HG03342 (cell line): ENCODE results near the gene TENT4A.

Experiments
- ATAC-seq: cut with Tn5 transposase; IDR thresholded peaks from one replicate; pipeline ENCODE4 v1.9.1; 2021; ENCODE audit warnings: mild to moderate bottlenecking, moderate library complexity; ENCODE audit not compliant: unreplicated experiment

TENT4A gene

DNA sequence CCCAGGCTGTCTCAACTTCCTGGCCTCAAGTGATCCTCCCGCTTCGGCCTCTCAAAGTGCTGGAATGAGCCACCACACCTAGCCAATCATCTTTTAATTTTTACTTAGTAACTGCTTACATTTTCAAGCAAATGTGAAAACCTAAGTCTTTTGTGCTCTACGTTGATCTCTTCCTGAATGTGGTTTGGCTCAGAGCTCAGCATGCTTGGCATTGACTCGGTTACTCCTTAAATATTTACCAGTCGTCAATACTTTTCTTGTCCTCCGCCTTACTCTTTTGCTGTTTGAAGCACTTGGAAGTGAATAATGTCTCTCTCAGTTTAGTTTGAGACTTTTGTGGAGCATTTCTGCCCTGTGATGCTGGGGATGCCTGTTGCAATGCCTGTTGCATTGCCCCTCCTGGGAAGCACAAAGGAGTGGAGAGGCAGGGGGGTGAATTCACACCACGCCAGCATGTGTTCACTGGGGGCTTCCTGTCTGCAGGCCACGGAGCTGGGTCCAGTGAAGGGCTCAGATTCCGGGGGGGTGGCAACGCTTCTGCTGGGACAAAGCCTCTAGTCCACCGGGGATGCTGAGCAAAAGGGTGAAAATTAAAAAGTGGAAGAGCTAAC lies 13.1 kb upstream of the TENT4A start:
- no peak for ATAC-seq

DNA sequence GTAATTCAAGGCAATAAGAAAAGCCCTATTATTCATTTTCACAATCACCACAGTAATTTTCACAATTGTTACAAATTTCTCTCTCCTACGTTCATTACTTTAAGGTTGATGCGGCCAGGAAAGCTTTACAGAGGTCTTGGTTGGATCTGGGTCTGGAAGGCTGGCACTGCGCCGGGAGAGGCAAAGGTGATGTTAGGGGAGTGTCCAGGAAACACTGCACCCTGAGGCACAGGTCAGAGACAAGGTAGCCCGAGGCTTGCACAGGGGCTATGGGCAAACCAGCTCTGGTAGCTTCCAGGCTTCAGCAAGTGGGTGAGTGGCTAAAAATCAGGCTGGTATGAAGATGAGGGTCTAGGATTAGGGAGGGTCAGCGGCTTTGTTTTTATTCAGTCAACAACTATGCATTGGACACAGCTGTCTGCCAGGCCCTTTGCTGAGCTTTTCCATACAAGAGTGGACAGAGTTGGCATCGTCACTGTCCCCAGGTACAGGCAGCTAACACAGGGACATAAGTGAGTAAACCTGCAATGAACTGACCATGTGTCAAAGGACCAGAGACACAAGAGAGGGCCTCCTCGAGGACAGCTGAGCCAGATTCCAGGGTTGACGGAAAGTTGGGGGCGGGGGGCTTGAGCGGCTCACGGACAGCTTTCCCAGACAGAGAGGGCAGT lies 12.4 kb upstream of the TENT4A start:
- ATAC-seq: no peak

- no peak for ATAC-seq
Observed at GRCh38 chr5:6701491-6701890, 11.7 kb upstream of the TENT4A start.

DNA sequence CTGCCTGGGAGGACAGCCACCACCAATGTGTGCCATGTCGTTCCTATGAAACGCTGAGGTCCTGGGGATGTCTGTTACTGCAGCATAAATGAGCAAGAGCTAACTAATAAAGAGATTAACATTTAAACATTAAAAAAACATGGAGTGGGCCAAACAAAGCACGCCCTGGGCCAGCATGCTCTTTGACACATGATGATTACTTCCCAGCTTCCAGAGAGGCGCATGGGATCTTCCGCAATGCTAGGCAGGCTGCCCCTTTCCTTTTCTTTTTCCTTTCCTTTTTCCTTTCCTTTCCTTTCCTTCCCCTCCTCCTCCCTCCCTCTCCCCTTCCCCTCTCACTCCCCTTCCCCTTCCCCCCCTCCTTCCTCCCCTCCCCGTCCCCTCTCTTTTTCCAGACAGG lies 10.6 kb upstream of the TENT4A start:
- ATAC-seq: no peak

DNA sequence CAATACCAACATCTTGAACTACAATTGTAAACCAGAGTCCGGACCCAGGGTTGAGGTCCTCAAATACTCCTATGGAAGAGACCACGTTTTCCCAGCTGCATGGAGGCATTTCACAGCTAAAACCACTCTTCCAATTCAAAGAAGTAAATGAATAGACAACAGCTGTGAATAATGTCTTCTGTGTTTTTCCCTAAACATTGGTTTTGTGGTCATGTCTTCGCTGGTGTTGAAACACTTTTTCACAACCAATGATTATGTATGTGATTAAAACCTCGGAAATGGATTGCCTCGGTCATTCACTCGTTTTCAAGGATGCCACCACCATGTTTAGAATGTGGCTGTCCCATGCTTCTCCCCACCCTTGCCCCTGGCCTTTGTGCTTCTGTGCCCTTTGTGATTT lies 9.4 kb upstream of the TENT4A start:
- ATAC-seq: no peak

DNA sequence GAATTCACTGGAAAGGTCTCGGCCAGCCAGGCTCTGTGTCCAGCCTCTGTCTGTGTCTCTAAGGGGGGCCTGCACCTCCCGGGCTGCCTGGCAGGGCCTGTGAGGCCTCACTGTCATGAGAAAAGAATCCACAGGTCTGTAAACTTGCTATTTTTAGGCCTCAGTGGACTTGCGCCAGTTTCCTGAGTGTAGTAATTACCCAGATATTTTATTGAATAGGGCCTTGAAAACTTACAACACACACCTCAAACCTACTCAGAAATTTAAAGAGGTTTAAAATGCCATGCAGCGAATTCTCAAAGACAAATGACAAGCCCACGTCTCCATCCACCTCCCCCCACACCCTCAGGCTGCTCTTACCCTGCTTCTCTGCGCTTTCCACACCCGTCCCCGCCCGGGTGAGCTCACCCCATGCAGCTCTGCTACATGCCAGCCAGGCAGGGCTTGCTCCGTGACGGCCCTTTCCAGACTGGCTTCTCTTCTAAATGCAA lies 8.8 kb upstream of the TENT4A start:
- no peak for ATAC-seq

GRCh38 chr5:6705088-6705487 lies 8.1 kb upstream of the TENT4A start:
- ATAC-seq: peak; percentile 70

DNA sequence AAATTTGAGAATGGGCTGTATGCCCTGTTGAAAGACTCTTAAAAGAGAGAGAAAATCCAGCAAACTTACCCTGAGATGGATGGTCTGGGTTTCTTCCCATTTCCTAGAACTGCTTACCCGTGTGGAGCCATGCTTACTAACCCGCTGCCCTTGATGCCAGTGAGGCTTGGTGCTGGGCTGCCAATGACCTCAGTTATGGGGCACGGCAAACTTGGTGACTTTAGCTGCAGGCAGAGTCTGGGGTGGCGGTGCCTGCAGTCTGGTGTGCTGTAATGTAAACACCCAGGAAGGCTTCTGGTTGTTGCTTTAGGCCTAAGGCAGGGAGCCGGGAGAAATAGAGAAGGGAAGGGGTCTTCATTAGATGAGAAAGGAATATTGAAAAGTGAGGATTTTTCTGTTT lies 7.3 kb upstream of the TENT4A start:
- ATAC-seq: no peak

GRCh38 chr5:6707852-6708251 lies 5.4 kb upstream of the TENT4A start:
- no peak for ATAC-seq

DNA sequence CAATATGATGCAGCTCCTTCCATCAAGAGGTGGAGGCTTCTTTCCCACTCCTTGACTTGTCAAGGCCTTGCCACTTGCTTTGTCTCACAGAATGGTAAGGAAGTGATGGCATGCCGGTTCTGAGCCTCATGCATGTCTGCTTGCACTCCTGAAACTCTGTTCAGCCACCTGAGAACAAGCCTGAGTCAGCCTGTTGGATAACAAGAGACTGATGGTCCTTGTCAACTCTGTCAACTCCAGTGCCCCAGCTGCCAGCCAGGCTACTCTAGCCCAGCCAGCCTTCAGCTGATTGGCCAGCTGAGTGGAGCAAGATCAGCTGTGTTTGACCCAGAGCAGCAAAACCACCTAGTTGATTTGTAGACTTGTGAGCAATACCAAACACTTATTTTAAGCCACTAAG lies 4.4 kb upstream of the TENT4A start:
- ATAC-seq: no peak

DNA sequence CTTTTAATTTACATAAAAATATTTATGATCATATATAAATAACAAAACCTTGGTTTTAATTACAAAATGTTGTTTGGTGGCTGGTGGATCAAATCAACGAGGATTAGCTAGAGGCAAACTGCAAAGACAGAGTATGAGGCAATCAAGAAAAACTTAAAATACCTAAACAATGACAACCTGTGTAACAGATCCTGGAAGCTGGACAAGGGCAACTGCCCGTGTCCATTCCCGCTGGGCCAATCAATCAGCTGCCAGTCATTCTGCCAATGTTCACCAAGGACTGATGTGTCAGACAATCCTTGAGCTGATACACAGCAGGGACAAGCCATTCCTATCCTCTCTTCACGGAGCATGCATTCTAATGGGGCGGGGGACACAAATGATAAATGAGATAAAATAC lies 3.2 kb upstream of the TENT4A start:
- ATAC-seq: no peak

DNA sequence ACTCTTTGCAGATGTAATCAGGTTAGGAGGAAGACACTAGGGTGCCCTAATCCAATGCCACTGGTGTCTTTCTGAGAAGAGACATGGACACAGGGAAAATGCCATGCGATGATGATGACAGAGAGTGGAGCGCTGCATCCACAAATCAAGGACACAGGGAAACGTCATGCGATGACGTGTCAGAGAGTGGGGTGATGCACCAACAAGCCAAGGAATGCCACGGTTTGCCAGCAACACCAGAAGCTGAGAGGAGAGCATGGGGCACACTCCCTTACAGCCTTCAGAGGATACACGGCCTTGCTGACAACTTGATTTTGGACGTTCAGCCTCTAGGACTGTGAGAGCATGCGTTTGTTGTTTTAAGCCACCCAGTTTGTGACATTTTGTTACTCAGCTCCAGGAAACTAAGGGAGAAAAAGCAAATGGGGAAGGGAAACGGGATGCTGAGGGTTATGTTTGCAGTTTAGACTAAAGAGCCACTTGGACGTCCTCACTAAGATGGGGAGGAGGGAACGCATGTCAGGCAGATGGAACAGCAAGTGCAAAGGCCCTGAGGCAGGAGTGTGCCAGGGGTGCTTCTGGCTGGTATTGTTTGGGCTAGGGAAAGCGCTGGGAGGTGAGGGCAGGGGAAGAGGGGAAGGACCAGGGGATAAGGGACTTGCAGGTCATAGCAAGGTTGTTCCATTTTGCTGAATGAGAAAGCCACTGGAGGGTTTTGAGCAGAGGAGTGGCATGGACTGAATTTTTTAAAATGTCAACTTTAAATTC lies 2.5 kb upstream of the TENT4A start:
- no peak for ATAC-seq

DNA sequence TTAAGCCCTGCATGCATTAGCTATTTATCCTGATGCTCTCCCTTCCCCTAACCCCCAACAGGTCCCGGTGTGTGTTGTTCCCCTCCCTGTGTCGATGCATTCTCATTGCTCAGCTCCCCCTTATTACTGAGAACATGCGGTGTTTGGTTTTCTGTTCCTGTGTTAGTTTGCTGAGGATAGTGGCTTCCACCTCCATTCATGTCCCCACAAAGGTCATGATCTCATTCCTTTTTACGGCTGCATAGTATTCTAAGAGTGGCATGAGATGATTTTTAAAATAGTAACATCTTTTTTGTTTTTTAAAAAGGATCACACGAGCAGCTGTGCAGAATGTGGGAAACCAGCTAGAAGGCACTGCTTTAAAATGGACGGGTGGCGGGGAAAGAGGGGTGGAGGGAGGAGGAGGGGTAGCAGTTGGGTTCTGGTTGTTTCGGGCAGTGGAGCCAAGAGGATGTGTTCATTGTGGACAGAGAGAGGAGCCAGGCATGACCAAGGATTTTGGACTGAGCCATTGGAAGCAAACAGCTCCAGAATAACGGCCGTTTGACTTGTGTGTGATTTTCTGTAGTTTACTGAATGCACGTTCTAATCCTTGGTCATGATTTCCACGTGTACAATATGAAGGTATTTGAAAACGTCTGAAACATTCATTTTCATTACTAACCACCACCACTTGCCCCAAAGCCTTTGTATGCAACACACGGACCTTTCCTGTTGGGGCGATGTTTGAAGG lies 1.7 kb upstream of the TENT4A start:
- peak; percentile 21 for ATAC-seq

DNA sequence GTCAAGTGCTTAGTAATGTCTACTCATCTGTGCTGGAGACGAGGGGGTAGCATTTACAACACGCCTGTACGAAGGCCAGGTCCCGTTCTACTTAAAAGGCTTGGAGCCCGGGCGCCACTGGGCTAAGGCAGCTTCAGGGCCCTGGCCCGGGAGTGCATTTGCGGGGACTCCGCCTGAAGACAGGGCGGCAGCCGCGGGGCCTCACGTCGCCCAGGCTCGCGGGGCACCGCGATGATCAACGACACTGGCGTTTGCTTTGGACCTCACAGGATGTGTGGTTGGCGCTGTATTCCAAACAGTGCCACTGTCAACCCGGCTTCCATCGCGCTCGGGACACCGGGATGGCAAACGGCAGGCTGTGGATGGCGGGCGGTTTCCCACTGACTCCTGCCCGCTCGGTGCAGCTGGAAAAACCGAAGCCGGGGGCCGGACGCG lies 1.1 kb upstream of the TENT4A start:
- ATAC-seq: peak; percentile 9

- peak; percentile 67 for ATAC-seq
Observed at GRCh38 chr5:6712577-6713273, 507 bp upstream of the TENT4A start.

GRCh38 chr5:6714226-6715041 lies 1.2 kb downstream of the TENT4A start:
- no peak for ATAC-seq

DNA sequence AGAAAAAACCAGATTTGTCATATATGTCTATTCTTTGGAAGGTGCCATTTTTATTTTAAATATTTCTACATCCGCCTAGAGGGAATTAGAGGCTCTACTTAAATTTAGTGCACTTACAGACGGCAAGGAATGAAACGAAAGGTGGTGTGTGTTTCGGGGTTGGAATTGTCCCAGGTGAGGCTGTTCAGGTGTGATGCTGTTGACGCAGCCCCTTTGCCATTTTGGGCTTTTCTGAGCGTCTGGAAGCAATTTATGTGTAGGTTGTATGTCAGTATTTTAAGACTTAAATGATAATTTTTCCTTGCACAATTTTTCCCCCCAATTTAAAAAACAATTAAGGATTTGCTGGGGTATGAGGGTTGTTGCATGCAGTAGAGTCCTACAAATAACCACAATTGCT lies 2.0 kb downstream of the TENT4A start:
- no peak for ATAC-seq

DNA sequence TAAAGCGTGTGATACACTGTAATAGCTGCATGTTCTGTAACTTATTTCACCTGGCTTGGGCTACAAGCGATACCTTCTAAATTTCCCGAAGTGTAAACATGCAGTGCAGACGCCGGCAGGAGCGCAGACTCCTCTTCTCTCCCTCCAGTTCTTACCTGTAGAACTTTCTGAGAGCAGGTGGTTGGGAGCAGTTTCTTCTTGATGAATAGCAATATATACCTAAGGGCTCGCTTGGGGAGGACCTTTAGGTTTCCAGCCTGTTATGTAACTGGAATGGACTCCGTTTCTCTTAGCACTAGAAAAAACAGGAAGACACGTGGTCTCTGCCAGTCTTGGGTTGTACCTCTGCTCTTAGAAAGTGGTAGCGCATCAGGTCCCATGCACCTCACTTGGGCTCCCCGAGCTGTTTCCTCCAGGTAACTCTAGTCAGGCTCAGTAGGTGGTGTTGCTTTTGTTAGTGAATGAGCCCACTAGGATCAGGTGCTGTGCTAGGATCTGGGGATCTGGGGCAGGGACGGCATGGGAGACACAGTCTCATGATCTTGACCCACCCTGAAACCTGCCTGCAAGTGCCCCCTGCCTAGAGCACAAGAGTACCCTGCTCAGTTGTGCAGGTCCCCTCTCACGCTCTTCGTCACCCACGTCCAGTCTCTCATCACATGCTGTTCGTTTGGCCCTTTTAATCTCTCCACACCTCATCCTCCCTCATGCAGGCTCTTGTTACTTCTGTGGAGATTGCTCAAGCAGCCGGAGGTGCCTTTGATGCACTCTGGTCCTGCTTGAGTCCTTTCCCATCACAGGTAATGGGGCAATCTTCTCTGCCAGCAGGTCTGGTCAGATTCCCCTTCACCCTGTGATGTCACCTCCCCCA lies 2.8 kb downstream of the TENT4A start:
- ATAC-seq: no peak

DNA sequence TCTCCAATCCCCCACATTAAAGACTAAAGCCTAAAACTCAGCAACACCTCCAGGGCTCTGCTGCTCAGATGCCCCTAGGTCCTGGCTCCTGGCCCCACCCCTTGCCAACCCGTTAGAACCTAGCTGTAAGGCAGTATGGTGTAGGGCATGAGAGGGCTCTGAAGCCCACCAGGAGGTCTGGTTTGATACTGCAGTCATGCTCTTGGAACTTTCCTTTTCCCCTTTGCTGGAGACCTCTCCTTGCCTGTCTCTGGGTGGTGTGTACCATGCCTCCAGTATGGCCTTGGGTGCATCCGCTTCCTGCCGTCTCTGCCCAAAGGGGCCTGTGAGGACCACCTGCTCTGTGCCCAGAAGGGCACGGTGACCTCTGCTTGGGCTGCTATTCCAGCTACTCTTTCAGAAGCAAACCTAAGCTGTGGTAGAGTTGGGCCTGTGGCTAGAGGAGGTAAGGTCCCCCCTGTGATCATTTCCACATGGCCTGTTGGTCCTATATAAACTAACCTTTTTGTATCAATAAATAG lies 3.5 kb downstream of the TENT4A start:
- ATAC-seq: no peak
